ENCODE results near the gene RFX3.

The RFX3 gene

GRCh38 chr9:3541206-3541605 lies 15.4 kb upstream of the RFX3 start:
- TF ChIP-seq CTCF (IDR thresholded peaks at IDR 0.05; ENCODE audit: low read length, missing control alignments): no peak
- H3K4me3 ChIP-seq (replicated peaks; ENCODE audit: low read depth, low read length): no peak overlapping the region
- DNase-seq (ENCODE audit: low read depth): no peak

- no peak overlapping the region for H3K4me3 ChIP-seq (replicated peaks; ENCODE audit: low read depth, low read length)
- DNase-seq (ENCODE audit: low read depth): no peak
- TF ChIP-seq CTCF (IDR thresholded peaks at IDR 0.05; ENCODE audit: low read length, missing control alignments): no peak
Observed at GRCh38 chr9:3534614-3535404, 9.0 kb upstream of the RFX3 start.

GRCh38 chr9:3532158-3532557 lies 6.4 kb upstream of the RFX3 start:
- H3K4me3 ChIP-seq (replicated peaks; ENCODE audit: low read depth, low read length): no peak overlapping the region
- DNase-seq (ENCODE audit: low read depth): no peak
- no peak for TF ChIP-seq CTCF (IDR thresholded peaks at IDR 0.05; ENCODE audit: low read length, missing control alignments)

DNA sequence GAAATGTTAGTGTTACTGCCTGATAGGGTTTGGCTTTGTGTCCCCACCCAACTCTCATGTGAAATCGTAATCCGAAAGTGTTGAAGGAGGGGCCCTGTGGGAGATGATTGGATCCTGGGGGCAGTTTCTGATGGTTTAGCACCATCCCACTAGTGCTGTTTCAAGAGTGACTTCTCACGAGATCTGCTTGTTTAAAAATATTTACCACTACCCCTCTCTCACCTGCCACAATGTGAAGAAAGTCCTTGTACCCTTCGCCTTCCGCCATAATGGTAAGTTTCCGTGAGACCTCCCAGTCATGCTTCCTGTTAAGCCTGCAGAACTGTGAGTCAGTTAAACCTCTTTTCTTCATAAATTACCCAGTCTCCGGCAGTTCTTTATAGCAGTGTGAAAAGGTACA lies 2.6 kb upstream of the RFX3 start:
- no peak overlapping the region for H3K4me3 ChIP-seq (replicated peaks; ENCODE audit: low read depth, low read length)

DNA sequence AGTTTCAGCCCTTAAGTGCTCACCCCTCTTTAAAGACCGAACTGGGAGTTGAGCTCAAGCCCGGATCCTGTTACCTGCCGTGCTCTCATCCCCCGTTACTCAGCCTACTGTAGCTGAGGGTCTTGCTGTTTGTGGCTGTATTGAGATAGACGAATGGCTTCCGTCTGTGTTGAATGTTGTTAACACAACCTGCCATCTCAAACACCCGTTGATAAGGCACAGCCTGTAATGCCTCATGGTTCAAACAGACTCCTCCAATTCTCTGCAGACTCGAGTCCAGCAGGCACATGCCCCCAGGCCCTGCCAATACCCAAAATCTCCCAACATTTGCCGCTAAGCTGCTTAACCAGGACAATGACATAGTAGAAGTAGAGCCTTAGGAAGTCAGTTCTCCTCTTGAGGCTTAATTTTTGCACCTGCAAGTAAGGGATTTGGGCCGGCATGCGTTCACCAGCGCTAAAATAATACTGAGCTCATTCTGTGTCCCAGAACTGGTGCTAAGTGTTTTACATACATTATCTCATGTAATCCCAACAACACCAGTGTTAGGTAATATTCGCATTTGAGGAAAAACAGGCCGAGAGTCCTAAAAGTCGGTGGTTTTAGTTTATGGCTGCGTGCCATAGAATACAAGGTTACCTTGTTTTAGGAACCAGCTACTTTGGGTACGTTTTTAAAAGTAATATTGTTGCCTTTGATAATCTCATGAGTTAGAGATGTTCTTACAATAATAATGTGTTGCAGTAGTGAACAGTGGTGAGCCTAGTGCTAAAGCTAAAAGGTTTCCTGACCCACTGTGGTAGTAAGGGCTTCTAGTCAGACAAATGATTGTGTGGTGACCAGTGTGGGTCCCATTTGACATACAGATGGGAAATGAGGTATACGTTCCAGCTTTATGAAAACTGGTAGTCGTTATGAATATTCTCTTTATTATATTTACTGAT lies 1.5 kb upstream of the RFX3 start:
- H3K4me3 ChIP-seq (replicated peaks; ENCODE audit: low read depth, low read length): peak overlapping the region; percentile 88
- no peak for TF ChIP-seq CTCF (IDR thresholded peaks at IDR 0.05; ENCODE audit: low read length, missing control alignments)
- DNase-seq (ENCODE audit: low read depth): peak; percentile 17

More for the DNA sequence above, 2.6 kb upstream of the RFX3 start:
- TF ChIP-seq CTCF (IDR thresholded peaks at IDR 0.05; ENCODE audit: low read length, missing control alignments): no peak
- no peak for DNase-seq (ENCODE audit: low read depth)

DNA sequence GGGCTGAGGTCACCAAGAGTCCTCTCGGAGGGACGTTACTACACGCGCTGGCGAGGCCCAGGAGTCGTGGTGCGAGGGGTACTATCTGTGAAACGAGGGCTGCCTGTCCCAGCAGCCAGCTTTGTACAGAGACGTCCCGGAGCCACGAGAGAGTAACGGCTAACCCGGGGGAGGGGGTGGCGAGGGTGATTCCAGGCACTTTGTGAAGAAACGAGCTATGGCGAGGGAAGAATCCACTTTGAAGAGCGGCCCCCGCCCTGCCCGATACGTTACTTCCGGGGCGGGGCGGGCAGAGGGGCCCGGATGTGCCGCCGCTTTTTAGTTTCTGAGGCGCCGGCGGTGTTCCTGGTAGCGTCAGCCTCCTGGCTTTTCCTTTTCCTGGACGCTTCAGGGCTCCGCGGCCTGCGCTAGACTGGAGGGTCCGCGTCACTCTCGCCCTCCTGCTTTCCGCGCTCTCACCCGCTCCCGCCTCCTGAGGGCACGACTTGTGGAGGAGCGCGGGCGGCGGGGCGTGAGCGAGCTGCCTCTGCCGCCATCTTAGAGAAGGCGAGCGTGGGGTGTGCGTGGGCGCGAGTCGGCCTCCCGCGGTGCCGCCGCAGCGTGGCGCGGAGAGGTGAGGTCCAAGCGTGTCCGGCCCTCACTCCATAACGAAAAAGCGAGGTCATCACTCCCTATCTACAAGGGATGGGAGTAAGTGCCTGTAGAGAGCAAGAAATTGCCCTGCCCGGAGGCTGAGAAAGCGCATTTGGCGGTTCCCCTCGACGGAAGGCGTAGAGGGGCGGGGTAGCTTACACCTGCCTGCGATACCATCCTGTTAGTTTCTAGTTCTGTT lies 580 bp upstream of the RFX3 start:
- peak; percentile 85 for DNase-seq (ENCODE audit: low read depth)
- peak overlapping the region; percentile 88 for H3K4me3 ChIP-seq (replicated peaks; ENCODE audit: low read depth, low read length)
- no peak for TF ChIP-seq CTCF (IDR thresholded peaks at IDR 0.05; ENCODE audit: low read length, missing control alignments)
